GM19023 (cell line): ENCODE measurements around the gene BCO2.
"Not testable (repeated sequence)": the region's sequence is repeated elsewhere in the genome, so short reads cannot be mapped to it uniquely, and the experiment has no call there.

Source experiments
- ATAC-seq: cut with Tn5 transposase; IDR thresholded peaks from one replicate; pipeline ENCODE4 v1.9.1; 2021; ENCODE audit warnings: mild to moderate bottlenecking, moderate library complexity; ENCODE audit not compliant: unreplicated experiment

Gene BCO2

GRCh38 chr11:112165049-112165448, 10.3 kb upstream of the BCO2 start:
- ATAC-seq, result no peak

GRCh38 chr11:112166562-112166961, 8.8 kb upstream of the BCO2 start:
- no peak for ATAC-seq

GRCh38 chr11:112167145-112167544, 8.2 kb upstream of the BCO2 start, which contains the start of gene TEX12:
TSS of gene TEX12 (plus strand) at chr11:112167372. CDS start at chr11:112169269, 1,897 bp downstream.
- no peak for ATAC-seq

GRCh38 chr11:112172362-112172994, 2.8 kb upstream of the BCO2 start:
- no peak for ATAC-seq

GRCh38 chr11:112173152-112173551, 2.2 kb upstream of the BCO2 start:
- no peak for ATAC-seq

GRCh38 chr11:112175599-112175952, 264 bp downstream of the BCO2 start:
- ATAC-seq, result no peak

GRCh38 chr11:112176077-112176476, 765 bp downstream of the BCO2 start:
- ATAC-seq, result no peak

GRCh38 chr11:112177589-112177988, 2.3 kb downstream of the BCO2 start:
- ATAC-seq, result no peak

GRCh38 chr11:112178428-112178827, 3.1 kb downstream of the BCO2 start:
- no peak for ATAC-seq

GRCh38 chr11:112178936-112179335, 3.6 kb downstream of the BCO2 start:
- ATAC-seq, result no peak

GRCh38 chr11:112179601-112180000, 4.3 kb downstream of the BCO2 start:
- ATAC-seq, result no peak

GRCh38 chr11:112182867-112183266, 7.6 kb downstream of the BCO2 start:
- ATAC-seq, result no peak

GRCh38 chr11:112185883-112186282, 10.6 kb downstream of the BCO2 start:
- ATAC-seq, result no peak

- no peak for ATAC-seq
Observed at GRCh38 chr11:112186304-112186703, 11.0 kb downstream of the BCO2 start.

- not testable (repeated sequence) for ATAC-seq
Observed at GRCh38 chr11:112195113-112195512, 19.8 kb downstream of the BCO2 start.

GRCh38 chr11:112195951-112196351, 20.6 kb downstream of the BCO2 start:
- ATAC-seq, result no peak

GRCh38 chr11:112196519-112197087, 21.3 kb downstream of the BCO2 start:
- no peak for ATAC-seq

GRCh38 chr11:112199101-112199500, 23.8 kb downstream of the BCO2 start:
- ATAC-seq, result not testable (repeated sequence)

GRCh38 chr11:112200252-112200651, 24.9 kb downstream of the BCO2 start:
- no peak for ATAC-seq

- no peak for ATAC-seq
Observed at GRCh38 chr11:112206071-112206470, 30.8 kb downstream of the BCO2 start.

GRCh38 chr11:112210890-112211289, 35.6 kb downstream of the BCO2 start:
- ATAC-seq, result no peak

GRCh38 chr11:112211536-112211935, 36.2 kb downstream of the BCO2 start:
- no peak for ATAC-seq

GRCh38 chr11:112212290-112212689, 37.0 kb downstream of the BCO2 start:
- no peak for ATAC-seq
